ENCODE results near the gene PIP4P1. TPM values are rescaled to one million over a fixed set of nuclear protein-coding genes. Genes with fewer than 3 reads are reported as not detected.

The PIP4P1 gene
- polyA plus RNA-seq, 2 of the 4 experiments (the other 2 are of a cell fraction) = 30.4 to 35.8 TPM

DNA sequence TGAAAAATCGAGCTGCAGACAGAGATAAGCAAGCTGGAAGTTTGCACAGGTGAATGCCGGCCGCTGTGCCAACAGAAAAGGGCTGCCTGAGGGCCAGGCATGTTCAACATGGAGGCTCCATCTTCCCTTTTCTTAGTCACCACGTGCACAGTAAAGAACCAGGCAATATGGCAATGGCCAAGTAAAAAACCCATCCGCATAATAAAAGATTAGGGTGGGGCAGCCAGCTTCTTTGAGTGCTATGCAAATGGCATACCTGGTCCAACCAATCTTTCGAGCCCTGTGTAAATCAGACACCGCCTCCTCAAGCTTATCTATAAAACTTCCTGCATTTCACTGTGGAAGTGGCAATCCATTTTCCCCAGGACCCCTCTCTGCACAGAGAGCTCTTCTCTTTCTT lies 24.7 kb upstream of the PIP4P1 start:
- no peak for ATAC-seq
- Histone ChIP-seq H3K4me3 (no peak overlapping the region), H3K9me3 (no peaks in the 10 kb centered on the region), H3K4me2 (no peak overlapping the region), H3K4me1 (no peaks in the 10 kb centered on the region), H3K27ac (no peak overlapping the region)
- DNase-seq (ENCODE audit: low read depth in 1 of 2, low spot score in 1 of 2) = no peak
- FAIRE-seq = no peak
- WGBS (ENCODE audit: missing lambda C conversion rate) = 57% methylated on average over 7 of the region's 7 CpGs
- POLR2A ChIA-PET = no interaction called here
- TF ChIP-seq, protein P1, sequence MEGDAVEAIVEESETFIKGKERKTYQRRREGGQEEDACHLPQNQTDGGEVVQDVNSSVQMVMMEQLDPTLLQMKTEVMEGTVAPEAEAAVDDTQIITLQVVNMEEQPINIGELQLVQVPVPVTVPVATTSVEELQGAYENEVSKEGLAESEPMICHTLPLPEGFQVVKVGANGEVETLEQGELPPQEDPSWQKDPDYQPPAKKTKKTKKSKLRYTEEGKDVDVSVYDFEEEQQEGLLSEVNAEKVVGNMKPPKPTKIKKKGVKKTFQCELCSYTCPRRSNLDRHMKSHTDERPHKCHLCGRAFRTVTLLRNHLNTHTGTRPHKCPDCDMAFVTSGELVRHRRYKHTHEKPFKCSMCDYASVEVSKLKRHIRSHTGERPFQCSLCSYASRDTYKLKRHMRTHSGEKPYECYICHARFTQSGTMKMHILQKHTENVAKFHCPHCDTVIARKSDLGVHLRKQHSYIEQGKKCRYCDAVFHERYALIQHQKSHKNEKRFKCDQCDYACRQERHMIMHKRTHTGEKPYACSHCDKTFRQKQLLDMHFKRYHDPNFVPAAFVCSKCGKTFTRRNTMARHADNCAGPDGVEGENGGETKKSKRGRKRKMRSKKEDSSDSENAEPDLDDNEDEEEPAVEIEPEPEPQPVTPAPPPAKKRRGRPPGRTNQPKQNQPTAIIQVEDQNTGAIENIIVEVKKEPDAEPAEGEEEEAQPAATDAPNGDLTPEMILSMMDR (IDR thresholded peaks at IDR 0.05) = no peak
- TF ChIP-seq FOXS1 (CRISPR knock-in tag; IDR thresholded peaks at IDR 0.05) (no peak), NR3C1 (IDR thresholded peaks at IDR 0.05) (no peak), JUN (IDR thresholded peaks at IDR 0.05) (no peak), ZNF302 (CRISPR knock-in tag; IDR thresholded peaks at IDR 0.05) (no peak), CHD4 (IDR thresholded peaks at IDR 0.05; ENCODE audit: borderline replicate concordance) (no peak), HOXB5 (CRISPR knock-in tag; IDR thresholded peaks at IDR 0.05) (no peak)
- TF ChIP-seq, protein P2, sequence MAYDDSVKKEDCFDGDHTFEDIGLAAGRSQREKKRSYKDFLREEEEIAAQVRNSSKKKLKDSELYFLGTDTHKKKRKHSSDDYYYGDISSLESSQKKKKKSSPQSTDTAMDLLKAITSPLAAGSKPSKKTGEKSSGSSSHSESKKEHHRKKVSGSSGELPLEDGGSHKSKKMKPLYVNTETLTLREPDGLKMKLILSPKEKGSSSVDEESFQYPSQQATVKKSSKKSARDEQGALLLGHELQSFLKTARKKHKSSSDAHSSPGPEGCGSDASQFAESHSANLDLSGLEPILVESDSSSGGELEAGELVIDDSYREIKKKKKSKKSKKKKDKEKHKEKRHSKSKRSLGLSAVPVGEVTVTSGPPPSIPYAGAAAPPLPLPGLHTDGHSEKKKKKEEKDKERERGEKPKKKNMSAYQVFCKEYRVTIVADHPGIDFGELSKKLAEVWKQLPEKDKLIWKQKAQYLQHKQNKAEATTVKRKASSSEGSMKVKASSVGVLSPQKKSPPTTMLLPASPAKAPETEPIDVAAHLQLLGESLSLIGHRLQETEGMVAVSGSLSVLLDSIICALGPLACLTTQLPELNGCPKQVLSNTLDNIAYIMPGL (CRISPR knock-in tag; IDR thresholded peaks at IDR 0.05; ENCODE audit: borderline replicate concordance) = no peak
- TF ChIP-seq, protein P3, sequence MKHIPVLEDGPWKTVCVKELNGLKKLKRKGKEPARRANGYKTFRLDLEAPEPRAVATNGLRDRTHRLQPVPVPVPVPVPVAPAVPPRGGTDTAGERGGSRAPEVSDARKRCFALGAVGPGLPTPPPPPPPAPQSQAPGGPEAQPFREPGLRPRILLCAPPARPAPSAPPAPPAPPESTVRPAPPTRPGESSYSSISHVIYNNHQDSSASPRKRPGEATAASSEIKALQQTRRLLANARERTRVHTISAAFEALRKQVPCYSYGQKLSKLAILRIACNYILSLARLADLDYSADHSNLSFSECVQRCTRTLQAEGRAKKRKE (CRISPR knock-in tag; IDR thresholded peaks at IDR 0.05; ENCODE audit: low read depth) = no peak
- CTCF ChIA-PET = interaction anchor here (0.7 kb wide), 1 partner anchor 12 kb away, joined by 3 read pairs; no protein-coding TSS in a partner anchor

DNA sequence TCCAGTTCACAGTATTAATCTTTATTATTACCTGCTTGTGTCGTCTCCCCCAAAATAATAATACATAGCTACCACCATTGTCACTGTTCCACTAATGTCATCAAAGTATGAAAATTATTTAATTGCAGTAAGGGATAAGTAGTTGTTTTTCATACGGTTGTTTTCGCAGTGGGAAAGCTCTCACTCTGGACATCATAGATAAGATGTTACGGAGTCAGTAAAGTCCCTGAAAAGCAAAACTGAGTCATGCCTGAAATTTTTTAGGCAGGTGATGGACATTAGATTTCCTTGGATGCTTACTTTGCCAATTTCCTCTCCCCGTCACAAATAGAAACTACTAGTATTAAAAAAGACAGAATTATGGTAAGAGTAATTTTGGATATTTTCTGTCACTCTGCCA lies 21.1 kb upstream of the PIP4P1 start:
- no peak overlapping the region for H3K4me3 ChIP-seq
- ATAC-seq = no peak

DNA sequence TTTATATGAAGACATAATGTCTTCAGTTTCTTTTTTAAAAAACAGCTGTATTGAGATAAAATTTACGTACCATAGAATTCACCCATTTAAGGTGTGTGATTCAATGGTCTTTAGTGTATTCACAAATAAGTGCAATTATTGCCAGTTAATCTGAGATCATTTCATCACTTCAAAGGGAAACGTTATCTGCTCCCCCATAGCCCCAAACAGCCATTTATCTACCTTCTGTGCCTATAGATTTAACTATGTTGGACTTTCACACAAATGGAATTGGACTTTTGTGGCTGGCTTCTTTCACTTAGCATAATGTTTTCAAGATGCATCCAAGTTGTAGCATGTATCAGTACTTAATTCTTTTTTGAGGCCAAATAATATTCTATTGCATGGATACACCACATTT lies 17.7 kb upstream of the PIP4P1 start:
- H3K4me3 ChIP-seq = no peak overlapping the region
- DNase-seq (ENCODE audit: low read depth in 1 of 2, low spot score in 1 of 2) = no peak
- no peak for TF ChIP-seq HOXB5 (CRISPR knock-in tag; IDR thresholded peaks at IDR 0.05)
- TF ChIP-seq HEYL (CRISPR knock-in tag; IDR thresholded peaks at IDR 0.05) = no peak
- TF ChIP-seq RCOR1 (IDR thresholded peaks at IDR 0.05; ENCODE audit: low read depth, low read length) = no peak
- TF ChIP-seq RFX5 (IDR thresholded peaks at IDR 0.05) = no peak
- TF ChIP-seq SREBF2 (IDR thresholded peaks at IDR 0.05) = no peak
- TF ChIP-seq, protein P2 (CRISPR knock-in tag; IDR thresholded peaks at IDR 0.05; ENCODE audit: borderline replicate concordance) = no peak
- TF ChIP-seq CHD2 (IDR thresholded peaks at IDR 0.05; ENCODE audit: low read length, partially characterized antibody) = no peak
- no peak for TF ChIP-seq ZSCAN20 (CRISPR knock-in tag; IDR thresholded peaks at IDR 0.05)
- TF ChIP-seq, protein P3 (CRISPR knock-in tag; IDR thresholded peaks at IDR 0.05; ENCODE audit: low read depth) = no peak
- no peak for TF ChIP-seq ZC3H11A (IDR thresholded peaks at IDR 0.05)
- ChIA-PET POLR2A (interaction anchor here (0.6 to 0.9 kb wide), 2 partner anchors 9 to 10 kb away, joined by 3 to 4 read pairs; no protein-coding TSS in a partner anchor), CTCF (interaction anchor here (1.0 kb wide), 1 partner anchor 9 kb away, joined by 3 read pairs; the partner anchor contains the start of gene PNP)
- 92% methylated on average over 2 of the region's 2 CpGs for WGBS (ENCODE audit: missing lambda C conversion rate)
- no peak for ATAC-seq
- FAIRE-seq = no peak
- H3K9me3 ChIP-seq = no peaks in the 10 kb centered on the region
- H3K27ac ChIP-seq = no peak overlapping the region
- no peak overlapping the region for H3K4me2 ChIP-seq
- H3K4me1 ChIP-seq = no peaks in the 10 kb centered on the region

More for the DNA sequence above, 21.1 kb upstream of the PIP4P1 start:
- TF ChIP-seq CBX8 (IDR thresholded peaks at IDR 0.05) = no peak
- TF ChIP-seq GATA3 (IDR thresholded peaks at IDR 0.05; ENCODE audit: borderline replicate concordance) = no peak
- TF ChIP-seq BHLHE40 (IDR thresholded peaks at IDR 0.05; ENCODE audit: low read depth, low read length) = no peak
- TF ChIP-seq, protein P4, sequence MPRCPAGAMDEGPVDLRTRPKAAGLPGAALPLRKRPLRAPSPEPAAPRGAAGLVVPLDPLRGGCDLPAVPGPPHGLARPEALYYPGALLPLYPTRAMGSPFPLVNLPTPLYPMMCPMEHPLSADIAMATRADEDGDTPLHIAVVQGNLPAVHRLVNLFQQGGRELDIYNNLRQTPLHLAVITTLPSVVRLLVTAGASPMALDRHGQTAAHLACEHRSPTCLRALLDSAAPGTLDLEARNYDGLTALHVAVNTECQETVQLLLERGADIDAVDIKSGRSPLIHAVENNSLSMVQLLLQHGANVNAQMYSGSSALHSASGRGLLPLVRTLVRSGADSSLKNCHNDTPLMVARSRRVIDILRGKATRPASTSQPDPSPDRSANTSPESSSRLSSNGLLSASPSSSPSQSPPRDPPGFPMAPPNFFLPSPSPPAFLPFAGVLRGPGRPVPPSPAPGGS (IDR thresholded peaks at IDR 0.05) = no peak
- ChIA-PET POLR2A (no interaction called here), CTCF (interaction anchor here (1.3 to 1.6 kb wide), 2 partner anchors 13 to 127 kb away, joined by 3 to 4 read pairs; partner anchors contain the start of gene PNP)
- FAIRE-seq (no peak), DNase-seq (ENCODE audit: low read depth in 1 of 2, low spot score in 1 of 2) (no peak)
- 81% methylated on average over 5 of the region's 5 CpGs for WGBS (ENCODE audit: missing lambda C conversion rate)
- Histone ChIP-seq H3K9me3 (no peaks in the 10 kb centered on the region), H3K27ac (no peak overlapping the region), H3K4me1 (no peaks in the 10 kb centered on the region), H3K4me2 (no peak overlapping the region)
